ENCODE data around the gene TNFAIP8L1. TPM values are rescaled to one million over a fixed set of nuclear protein-coding genes. Genes with fewer than 3 reads are reported as not detected.

TNFAIP8L1 gene
- total and polyA plus RNA-seq, 10 donors: 12.5 to 39.8 (median 27.1) TPM

DNA sequence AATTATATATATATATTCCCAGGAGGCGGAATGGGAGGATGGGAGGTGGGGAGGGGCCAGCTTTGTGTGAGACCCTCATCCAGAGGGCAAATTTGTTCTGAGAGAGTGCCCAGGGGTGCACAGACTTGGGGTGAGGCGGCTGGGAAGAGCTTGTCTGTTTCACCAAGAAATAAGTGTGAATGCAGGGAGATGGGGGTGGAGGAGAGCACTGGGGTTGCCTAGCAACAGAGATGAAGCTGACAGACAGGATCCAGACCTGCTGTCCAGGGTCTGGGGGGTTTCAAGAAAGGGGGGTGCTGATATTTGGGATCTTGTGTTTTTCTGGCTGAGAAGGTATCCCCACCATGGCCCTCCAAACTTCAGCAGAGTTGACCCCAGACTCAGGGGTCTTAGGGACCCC is 18.6 kb upstream of the TNFAIP8L1 start:
- no peak for TF ChIP-seq POLR2A (IDR thresholded peaks at IDR 0.05)
- no peak for TF ChIP-seq POLR2AphosphoS5 (IDR thresholded peaks at IDR 0.05)
- TF ChIP-seq, protein P1, sequence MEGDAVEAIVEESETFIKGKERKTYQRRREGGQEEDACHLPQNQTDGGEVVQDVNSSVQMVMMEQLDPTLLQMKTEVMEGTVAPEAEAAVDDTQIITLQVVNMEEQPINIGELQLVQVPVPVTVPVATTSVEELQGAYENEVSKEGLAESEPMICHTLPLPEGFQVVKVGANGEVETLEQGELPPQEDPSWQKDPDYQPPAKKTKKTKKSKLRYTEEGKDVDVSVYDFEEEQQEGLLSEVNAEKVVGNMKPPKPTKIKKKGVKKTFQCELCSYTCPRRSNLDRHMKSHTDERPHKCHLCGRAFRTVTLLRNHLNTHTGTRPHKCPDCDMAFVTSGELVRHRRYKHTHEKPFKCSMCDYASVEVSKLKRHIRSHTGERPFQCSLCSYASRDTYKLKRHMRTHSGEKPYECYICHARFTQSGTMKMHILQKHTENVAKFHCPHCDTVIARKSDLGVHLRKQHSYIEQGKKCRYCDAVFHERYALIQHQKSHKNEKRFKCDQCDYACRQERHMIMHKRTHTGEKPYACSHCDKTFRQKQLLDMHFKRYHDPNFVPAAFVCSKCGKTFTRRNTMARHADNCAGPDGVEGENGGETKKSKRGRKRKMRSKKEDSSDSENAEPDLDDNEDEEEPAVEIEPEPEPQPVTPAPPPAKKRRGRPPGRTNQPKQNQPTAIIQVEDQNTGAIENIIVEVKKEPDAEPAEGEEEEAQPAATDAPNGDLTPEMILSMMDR (IDR thresholded peaks at IDR 0.05 in 8 of 11, conservative IDR thresholded peaks at IDR 0.05 in 3 of 11): no peak
- Histone ChIP-seq H3K27ac (no peak overlapping the region), H3K36me3 (no peaks in the 10 kb centered on the region), H3K9me3 (no peaks in the 10 kb centered on the region), H3K4me3 (no peak overlapping the region), H3K4me1 (no peaks in the 10 kb centered on the region), H3K27me3 (replicated peaks in 1 of 7) (peaks cover 0 to 48% (median 18%) of the 10 kb centered on the region in 7 donors)
- DNase-seq: no peak
- 70 to 81% (median 76%) methylated on average over 2 of the region's 2 CpGs for WGBS, 5 donors
- intact Hi-C loops (cut with DNase I; ENCODE audit: low total_unique reads): no loop called here

DNA sequence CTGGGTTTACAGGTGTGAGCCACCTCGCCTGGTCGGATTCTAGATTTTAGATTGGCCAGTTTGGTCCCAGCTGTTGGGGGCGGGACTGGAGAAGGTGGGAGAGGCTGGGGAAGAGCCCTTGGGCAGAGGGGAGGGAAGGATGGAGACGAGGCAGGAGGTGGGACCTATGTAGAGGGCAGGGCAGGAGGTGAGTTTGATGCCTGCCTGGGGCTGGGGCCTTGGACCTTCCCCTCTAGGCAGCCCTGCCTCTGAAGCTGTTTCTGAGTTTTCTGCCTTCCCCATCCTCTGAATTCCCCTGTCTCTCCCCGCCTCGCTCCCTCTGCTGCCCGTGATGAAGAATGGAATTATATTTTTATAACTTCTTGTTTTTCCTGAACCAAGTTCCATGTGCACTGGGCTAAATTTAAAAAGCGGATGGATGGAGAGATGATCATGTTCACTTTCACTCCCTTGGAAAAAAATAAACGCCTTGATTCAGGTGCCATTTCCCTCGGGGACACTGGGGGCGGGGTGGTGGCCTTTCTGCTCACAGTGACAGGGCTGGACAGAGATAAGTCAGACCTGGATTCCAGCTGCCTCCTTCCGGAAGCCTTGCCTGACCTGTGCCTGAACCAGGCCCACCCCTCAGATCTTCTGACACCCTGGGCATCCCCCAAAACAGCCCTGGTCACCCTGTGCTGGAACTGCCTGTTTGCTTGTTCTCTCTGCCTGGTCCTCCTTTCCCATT is 16.5 kb upstream of the TNFAIP8L1 start:
- no peak for DNase-seq
- no peaks in the 10 kb centered on the region for H3K4me1 ChIP-seq
- no peaks in the 10 kb centered on the region for H3K36me3 ChIP-seq
- no peak overlapping the region for H3K4me3 ChIP-seq
- peaks cover 0 to 50% (median 18%) of the 10 kb centered on the region in 7 donors for H3K27me3 ChIP-seq (replicated peaks in 1 of 7)
- intact Hi-C loops (cut with DNase I; ENCODE audit: low total_unique reads): no loop called here
- TF ChIP-seq, protein P1 (IDR thresholded peaks at IDR 0.05 in 8 of 11, conservative IDR thresholded peaks at IDR 0.05 in 3 of 11): no peak
- TF ChIP-seq POLR2AphosphoS5 (IDR thresholded peaks at IDR 0.05): no peak
- no peak for TF ChIP-seq POLR2A (IDR thresholded peaks at IDR 0.05)
- 54 to 60% (median 57%) methylated on average over 12 of the region's 12 CpGs for WGBS, 5 donors
- H3K9me3 ChIP-seq: no peaks in the 10 kb centered on the region
- H3K27ac ChIP-seq: no peak overlapping the region

- H3K9me3 ChIP-seq: no peaks in the 10 kb centered on the region
- TF ChIP-seq, protein P1 (IDR thresholded peaks at IDR 0.05 in 8 of 11, conservative IDR thresholded peaks at IDR 0.05 in 3 of 11): no peak
- TF ChIP-seq POLR2AphosphoS5 (IDR thresholded peaks at IDR 0.05) (no peak), POLR2A (IDR thresholded peaks at IDR 0.05) (no peak)
- peaks cover 0 to 56% (median 18%) of the 10 kb centered on the region in 7 donors for H3K27me3 ChIP-seq (replicated peaks in 1 of 7)
- 74 to 89% (median 79%) methylated on average over 5 of the region's 5 CpGs for WGBS, 5 donors
- H3K4me3 ChIP-seq: no peak overlapping the region
- no peak for DNase-seq
- H3K27ac ChIP-seq: no peak overlapping the region
- intact Hi-C loops (cut with DNase I; ENCODE audit: low total_unique reads): no loop called here
- no peaks in the 10 kb centered on the region for H3K4me1 ChIP-seq
- no peaks in the 10 kb centered on the region for H3K36me3 ChIP-seq
Measured at GRCh38 chr19:4624301-4624700, 15.0 kb upstream of the TNFAIP8L1 start.

DNA sequence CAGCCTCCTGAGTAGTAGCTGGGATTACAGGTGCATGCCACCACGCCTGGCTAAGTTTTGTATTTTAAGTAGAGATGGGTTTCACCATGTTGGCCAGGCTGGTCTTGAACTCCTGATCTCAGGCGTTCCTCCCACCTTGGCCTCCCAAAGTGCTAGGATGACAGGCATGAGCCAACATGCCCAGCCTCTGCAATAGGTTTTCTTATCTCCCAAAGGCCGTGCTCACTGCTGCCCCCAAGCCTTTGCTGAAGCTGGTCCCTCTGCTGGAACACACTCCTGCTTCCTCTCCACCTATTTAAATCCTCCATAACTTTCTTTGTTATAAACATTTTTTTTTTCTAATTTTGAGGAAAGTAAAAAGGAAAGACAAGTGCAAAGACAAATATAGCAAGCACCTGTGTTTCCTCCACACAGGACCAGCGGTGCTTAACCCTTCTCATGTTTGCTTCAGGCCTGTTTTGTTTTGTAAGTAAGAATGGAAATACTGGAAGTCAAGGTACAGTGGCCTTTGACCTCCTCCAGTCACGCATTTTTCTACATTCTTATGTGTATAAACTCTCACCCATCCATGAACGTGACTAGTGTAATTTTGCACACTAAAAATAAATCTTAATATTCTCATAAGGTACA is 14.5 kb upstream of the TNFAIP8L1 start:
- Histone ChIP-seq H3K27ac (no peak overlapping the region), H3K27me3 (replicated peaks in 1 of 7) (peaks cover 0 to 52% (median 15%) of the 10 kb centered on the region in 7 donors), H3K4me3 (no peak overlapping the region), H3K36me3 (no peaks in the 10 kb centered on the region), H3K9me3 (no peaks in the 10 kb centered on the region), H3K4me1 (no peaks in the 10 kb centered on the region)
- intact Hi-C loops (cut with DNase I; ENCODE audit: low total_unique reads): no loop called here
- TF ChIP-seq POLR2A (IDR thresholded peaks at IDR 0.05) (no peak), POLR2AphosphoS5 (IDR thresholded peaks at IDR 0.05) (no peak)
- TF ChIP-seq, protein P1 (IDR thresholded peaks at IDR 0.05 in 8 of 11, conservative IDR thresholded peaks at IDR 0.05 in 3 of 11): no peak
- DNase-seq: no peak
- WGBS, 5 donors: 54 to 67% (median 55%) methylated on average over 6 of the region's 6 CpGs

Measured in spleen (tissue), 11 donors.